HG03354 (cell line): ENCODE measurements around the gene TSSK1B.
"Not testable (repeated sequence)": the region's sequence is repeated elsewhere in the genome, so short reads cannot be mapped to it uniquely, and the experiment has no call there.

ENCODE experiments used
- ATAC-seq: cut with Tn5 transposase; IDR thresholded peaks from one replicate; pipeline ENCODE4 v1.9.1; 2021; ENCODE audit warnings: mild to moderate bottlenecking; ENCODE audit not compliant: unreplicated experiment, poor library complexity, severe bottlenecking

TSSK1B gene

DNA sequence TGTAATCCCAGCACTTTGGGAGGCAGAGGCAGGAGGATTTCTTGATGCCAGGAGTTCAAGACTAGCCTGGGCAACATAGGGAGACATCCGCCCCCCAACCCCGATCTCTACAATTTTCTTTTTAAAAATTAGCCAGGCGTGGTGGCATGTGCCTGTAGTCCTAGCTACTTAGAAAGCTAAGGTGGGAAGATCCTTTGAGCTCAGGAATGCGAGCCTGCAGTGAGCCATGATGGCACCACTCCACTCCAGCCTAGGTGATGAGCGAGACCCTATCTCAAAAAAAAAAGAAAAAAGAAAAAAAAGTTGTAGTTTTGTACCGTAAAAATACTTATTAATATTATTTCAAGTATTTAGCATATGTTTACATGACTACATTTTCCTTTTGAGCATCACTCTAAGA, 29.3 kb downstream of the TSSK1B start:
- no peak for ATAC-seq

DNA sequence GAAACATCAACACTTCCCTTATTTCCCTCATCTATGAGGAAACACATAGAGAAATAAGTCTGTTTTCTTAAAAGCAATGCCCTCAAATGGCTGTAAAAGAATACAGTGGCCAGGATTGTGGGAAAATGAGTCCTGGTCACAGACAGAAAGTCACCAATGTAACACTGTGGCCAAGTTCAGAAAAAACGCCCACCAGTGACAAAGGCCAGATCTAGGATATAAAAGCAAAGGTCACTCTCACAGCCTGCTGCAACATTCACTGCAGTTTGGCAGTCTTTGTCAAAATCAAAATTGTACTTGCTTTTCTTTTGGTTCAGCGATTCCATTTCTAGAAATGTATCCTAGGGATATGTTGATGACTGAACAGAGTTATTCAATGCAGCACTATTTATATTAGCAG, 30.5 kb downstream of the TSSK1B start:
- no peak for ATAC-seq

DNA sequence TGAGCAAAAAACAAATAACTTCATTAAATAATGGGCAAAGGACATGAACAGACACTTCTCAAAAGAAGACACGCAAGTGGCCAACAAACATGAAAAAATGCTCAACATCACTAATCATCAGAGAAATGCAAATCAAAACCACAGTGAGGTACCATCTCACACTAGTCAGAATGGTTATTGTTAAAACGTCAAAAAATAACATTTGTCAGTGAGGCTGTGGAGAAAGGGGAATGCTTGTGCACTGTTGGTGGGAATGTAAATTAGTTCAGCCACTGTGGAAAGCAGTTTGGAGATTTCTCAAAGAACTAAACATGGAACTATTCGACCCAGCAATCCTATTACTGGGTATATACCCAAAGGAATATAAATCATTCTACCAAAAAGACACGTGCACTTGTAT, 36.8 kb downstream of the TSSK1B start:
- not testable (repeated sequence) for ATAC-seq

DNA sequence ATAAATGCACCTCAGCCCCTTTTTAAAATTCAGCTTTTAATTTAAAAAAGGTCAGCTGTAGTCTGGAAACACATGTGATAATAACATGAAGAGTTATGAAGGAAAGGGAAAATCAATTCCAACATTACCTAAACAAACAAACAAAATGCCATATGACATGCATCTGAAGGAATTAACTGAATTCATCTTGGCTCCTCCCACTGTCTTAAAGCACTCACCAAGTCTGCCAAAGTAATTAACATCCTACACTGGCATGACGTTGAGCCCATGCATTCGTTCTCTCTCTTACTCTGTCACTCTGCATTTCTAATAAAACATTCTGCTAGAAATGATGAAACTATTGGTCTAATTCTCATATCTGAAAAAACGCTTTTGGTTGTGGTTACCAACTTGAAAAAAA, 37.7 kb downstream of the TSSK1B start:
- no peak for ATAC-seq

DNA sequence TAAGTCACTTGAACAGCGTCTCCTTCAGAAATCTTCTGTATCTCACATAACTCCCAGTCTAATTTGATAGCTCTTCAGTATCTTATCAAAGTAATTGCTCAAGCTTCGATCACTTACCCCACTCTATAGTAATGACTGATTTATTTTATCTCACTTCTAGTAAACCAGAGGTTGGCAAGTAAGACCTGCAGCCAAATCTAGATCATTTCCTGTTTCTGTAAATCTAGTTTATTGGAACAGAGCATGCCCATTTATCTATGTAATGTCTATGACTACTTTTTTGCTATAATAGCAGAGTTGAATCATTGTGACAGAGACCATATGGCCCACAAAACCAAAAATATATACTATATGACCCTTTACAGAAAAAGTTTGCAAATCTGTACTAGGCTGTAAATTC, 40.1 kb downstream of the TSSK1B start:
- ATAC-seq = no peak

DNA sequence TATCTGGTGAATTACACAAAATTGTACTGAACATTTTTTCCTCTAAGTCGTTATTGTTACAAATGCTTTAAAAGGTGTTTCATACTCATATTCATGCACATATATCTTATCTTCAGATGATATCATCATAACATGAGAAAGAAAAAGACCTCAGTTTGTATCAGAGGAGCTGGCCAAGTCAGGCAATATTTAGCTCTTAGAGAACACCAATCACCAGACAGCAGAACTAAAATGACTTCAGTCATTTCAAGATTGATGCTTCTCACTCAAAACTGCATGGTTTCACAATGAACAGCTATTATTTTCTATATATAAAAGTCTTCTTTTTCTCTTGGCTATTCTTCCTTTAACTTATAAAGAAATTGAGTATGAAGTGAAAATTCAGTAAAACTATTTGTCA, 44.6 kb downstream of the TSSK1B start:
- no peak for ATAC-seq

DNA sequence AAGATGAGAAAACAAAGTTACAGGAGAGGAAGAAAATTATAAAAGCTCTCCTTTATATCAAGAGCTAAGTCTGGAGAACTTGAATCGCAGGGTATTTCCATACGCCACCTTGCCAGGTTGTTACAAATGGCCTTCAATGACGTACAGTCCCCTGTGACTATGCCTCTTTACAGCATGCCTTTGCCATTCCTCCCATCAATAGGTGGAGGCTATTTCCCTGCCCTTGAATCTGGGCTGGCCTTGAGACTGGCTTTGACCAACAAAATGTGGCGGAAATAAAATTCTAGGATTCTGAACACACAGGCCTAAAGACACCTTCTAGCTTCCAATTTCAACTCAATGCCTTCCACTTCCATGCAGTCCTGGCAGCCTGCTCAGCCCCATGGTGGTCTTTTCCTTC, 45.7 kb downstream of the TSSK1B start:
- no peak for ATAC-seq

DNA sequence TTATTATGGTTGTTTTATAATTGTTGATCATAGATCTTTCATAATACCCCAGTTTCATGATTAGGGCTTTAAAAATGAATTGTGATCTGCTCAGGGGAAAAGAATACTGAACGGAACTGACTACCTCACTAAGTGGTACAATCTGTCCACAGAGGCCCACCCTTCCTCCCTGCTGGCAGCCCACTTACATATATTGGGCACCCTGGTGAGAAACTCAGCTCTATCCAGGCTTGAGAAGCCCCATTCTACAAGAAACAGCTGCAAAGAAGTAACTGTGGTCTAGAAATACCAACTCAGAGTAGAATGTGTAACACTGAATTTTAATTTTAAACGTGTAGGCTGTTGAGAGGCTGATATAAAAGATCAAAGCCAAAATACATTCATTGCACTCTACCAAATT, 46.9 kb downstream of the TSSK1B start:
- ATAC-seq = no peak

DNA sequence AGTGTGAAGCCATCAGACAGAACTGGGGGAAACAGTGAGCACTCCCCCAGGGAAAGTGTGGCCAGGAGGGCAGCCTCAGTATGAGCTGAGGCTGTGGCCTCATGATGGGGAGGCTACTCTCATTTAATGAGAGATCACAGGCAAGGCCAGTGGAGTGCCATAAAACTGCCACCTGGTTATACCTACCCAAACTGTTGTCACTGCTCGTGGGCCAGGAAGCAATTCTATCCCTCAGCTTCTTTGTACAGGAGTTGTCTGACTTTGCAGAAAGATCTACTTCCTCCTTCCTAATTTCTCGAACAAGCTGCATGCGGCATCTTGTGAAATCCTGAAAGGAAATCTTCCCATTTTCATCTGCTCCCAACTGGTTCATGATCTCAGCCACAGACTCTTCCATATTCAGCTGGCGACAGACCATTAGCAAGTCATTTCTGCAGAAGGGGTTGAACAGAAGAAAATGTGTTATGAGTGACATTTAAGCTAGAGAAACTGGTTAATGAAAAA, 50.0 kb downstream of the TSSK1B start:
- no peak for ATAC-seq

DNA sequence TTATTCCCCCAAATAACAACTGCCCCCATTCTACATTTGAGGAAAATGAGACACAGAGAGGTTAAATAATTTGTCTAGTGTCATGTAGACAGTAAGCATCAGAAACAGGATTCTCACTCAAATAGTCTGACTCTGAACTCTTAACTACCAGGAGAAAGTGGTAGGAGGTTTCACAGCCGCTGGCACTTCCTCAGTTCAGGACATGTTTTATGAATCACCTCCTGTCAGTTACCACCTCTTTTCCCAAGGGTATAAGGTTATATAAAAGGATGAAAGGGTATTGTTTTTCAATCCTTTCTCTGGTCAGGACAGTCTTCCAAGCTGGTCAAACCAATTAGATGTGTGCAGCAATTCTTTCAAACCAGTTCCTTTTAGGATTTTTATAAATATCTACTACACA, 52.1 kb downstream of the TSSK1B start:
- no peak for ATAC-seq
